ENCODE measurements around the gene MRPL1. TPM values are rescaled to one million over a fixed set of nuclear protein-coding genes. Genes with fewer than 3 reads are reported as not detected.

The MRPL1 gene
- total RNA-seq (2016; rRNA removed; fragmentation: Illumina TruSeq; extraction: Trizol): 61.5 and 86.1 TPM in 2 replicates
- total RNA-seq (2016; cell fraction: cytosol; rRNA removed; fragmentation: Illumina TruSeq; extraction: Trizol; ENCODE audit: low read depth): 24.2 and 24.6 TPM in 2 replicates
- 59.8 and 88.0 TPM in 2 replicates for total RNA-seq (2016; cell fraction: insoluble cytoplasmic fraction; rRNA removed; fragmentation: Illumina TruSeq; extraction: Trizol)
- total RNA-seq (2016; cell fraction: membrane; rRNA removed; fragmentation: Illumina TruSeq; extraction: Trizol): 28.9 and 30.9 TPM in 2 replicates
- 37.9 and 38.5 TPM in 2 replicates for total RNA-seq (2016; cell fraction: nucleus; rRNA removed; fragmentation: Illumina TruSeq; extraction: Trizol)
- polyA plus RNA-seq (2011; rRNA removed): 14.7 and 23.3 TPM in 2 replicates
- 7.4 and 10.3 TPM in 2 replicates for polyA plus RNA-seq (2011; cell fraction: cytosol; rRNA removed)
- 3.6 and 6.4 TPM in 2 replicates for polyA plus RNA-seq (2011; cell fraction: nucleus; rRNA removed)
- 17.1 and 30.1 TPM in 2 replicates for polyA plus RNA-seq (2012)
- 17.6 and 17.9 TPM in 2 replicates for polyA plus RNA-seq (2016; cell fraction: cytosol; fragmentation: Illumina TruSeq; extraction: Trizol; ENCODE audit: low read depth)
- polyA plus RNA-seq (2016; cell fraction: insoluble cytoplasmic fraction; fragmentation: Illumina TruSeq; extraction: Trizol; ENCODE audit: low read depth): 78.7 and 83.9 TPM in 2 replicates
- polyA plus RNA-seq (2016; cell fraction: membrane; fragmentation: Illumina TruSeq; extraction: Trizol; ENCODE audit: low read depth): 21.9 and 24.3 TPM in 2 replicates
- polyA plus RNA-seq (2016; cell fraction: nucleus; fragmentation: Illumina TruSeq; extraction: Trizol; ENCODE audit: insufficient read depth, low read depth): 34.0 and 38.0 TPM in 2 replicates
- 2.9 and 3.6 TPM in 2 replicates for polyA minus RNA-seq (2011; rRNA and poly(A)+ RNA removed; ENCODE audit: low replicate concordance)
- 7.6 and 8.1 TPM in 2 replicates for polyA minus RNA-seq (2011; cell fraction: cytosol; rRNA and poly(A)+ RNA removed)
- 33.4 and 37.1 TPM in 2 replicates for polyA minus RNA-seq (2011; cell fraction: nucleus; rRNA and poly(A)+ RNA removed)
- Bru-seq, nascent RNA: percentile 83 among the genes with signal in this experiment
- BruChase-seq, experiment 1, labeled RNA remaining after a 6-hour chase: percentile 67 among the genes with signal in this experiment
- percentile 70 among the genes with signal in this experiment for BruChase-seq, experiment 2, labeled RNA remaining after a 2-hour chase
- long read RNA-seq, experiment 1, transcript MRPL1-201 (9 exons, 1,490 nt): major isoform, 34 of 44 reads
- long read RNA-seq, experiment 1, partial matches to known transcripts: 8 of 44 reads
- long read RNA-seq, experiment 1, other reads (novel, unspliced or antisense): 2 of 44 reads
- long read RNA-seq, experiment 2, transcript MRPL1-201 (9 exons, 1,490 nt): major isoform, 32 of 49 reads
- long read RNA-seq, experiment 2, partial matches to known transcripts: 16 of 49 reads
- long read RNA-seq, experiment 2, other reads (novel, unspliced or antisense): 1 of 49 reads

DNA sequence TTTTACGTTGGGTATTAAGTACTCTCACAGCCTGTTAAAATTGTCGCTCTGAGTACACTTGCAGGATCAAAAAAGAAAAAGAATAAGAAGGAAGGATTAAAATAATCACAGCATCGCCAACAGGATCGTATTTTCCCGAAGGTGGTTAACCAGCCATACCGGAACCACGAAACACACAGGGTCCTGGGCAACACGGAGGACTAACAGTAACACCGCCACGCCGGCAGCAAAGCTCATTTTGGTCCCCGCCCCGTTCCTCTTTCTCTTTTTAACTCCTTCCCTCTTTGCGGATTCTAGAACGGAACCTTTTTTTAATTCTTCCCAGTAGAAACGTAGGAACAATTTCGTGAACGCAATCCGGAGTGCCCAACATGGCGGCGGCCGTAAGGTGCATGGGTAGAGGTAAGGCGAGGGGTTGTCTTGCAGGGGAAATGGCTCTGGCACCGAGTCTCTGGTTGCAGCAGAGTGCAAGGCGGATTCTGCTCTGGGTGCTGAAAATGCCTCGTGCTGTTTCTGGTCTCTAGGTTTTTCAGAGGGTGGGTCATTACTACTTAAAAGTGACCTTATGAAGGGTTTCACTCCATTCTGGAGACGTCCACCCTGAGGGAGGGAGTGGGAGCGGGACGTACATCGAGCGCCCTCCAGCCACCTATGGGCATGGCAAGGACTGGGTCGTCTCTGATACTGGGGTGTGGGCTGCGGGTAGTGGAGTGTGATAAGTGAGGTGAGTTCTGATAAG lies at the start of gene MRPL1:
MRPL1 (plus strand) TSS at position 353 of the 739 bp plus-strand sequence; CDS start at position 372, 19 bp downstream.
- DNase-seq (ENCODE audit: low spot score) (peak; percentile 94), ATAC-seq (peak; percentile 95), FAIRE-seq (peak; percentile 87)
- peak within 1 kb of the TSS; percentile 95 for H3K27ac ChIP-seq (ENCODE audit: extremely low read length, insufficient read depth, low read length)
- BruUV-seq (replicated peaks): no TSS peak
- peak within 1 kb of the TSS; percentile 78 for H3K4me2 ChIP-seq (ENCODE audit: low read depth, low read length)
- no peaks in the 10 kb centered on the region for H4K20me1 ChIP-seq (ENCODE audit: insufficient read depth, low read length)
- no peaks in the 10 kb centered on the region; a peak in 1 of 5 replicates for H3K36me3 ChIP-seq (replicated peaks in 1 of 2; ENCODE audit: control insufficient read depth in 1 of 2, insufficient read depth in 2 of 2, low read length in 2 of 2)
- peaks cover 43% of the 10 kb centered on the region for H3K79me2 ChIP-seq (ENCODE audit: insufficient read depth, low read length)
- in situ Hi-C loops (cut with HindIII; ENCODE audit: extremely low pct_ligation_motif_present, low pct_unique_long_range_greater_than_20kb) (loop anchor here (5.0 kb wide), 1 partner anchor 45 kb away; the partner anchor contains the start of gene CNOT6L), intact Hi-C loops (cut with micrococcal nuclease; ENCODE audit: unreplicated experiment) (loop anchor here (1.0 kb wide), 1 partner anchor 42 kb away; no protein-coding TSS in a partner anchor)
- peak within 1 kb of the TSS; percentile 92 for H3K9ac ChIP-seq (ENCODE audit: insufficient read depth, low read depth, low read length)
- ChIA-PET CTCF (ENCODE audit: low intra/inter-chr PET ratio, low total read pairs) (no interaction called here), POLR2A (interaction anchor here (0.7 to 3.0 kb wide), 17 partner anchors 9 to 912 kb away, joined by 3 to 44 read pairs (median 4); partner anchors contain the start of genes CNOT6L and FRAS1)
- peaks cover 48% of the 10 kb centered on the region for H3K4me1 ChIP-seq (ENCODE audit: insufficient read depth, low read length)
- H2AFZ ChIP-seq (ENCODE audit: low read length): peak within 1 kb of the TSS; percentile 91
- peak within 1 kb of the TSS; percentile 84 to 86 (median 86) for H3K4me3 ChIP-seq (replicated peaks in 1 of 3; ENCODE audit: insufficient read depth in 1 of 3, low read depth in 2 of 3, low read length in 3 of 3)
- no peaks in the 10 kb centered on the region; a peak in 1 of 5 replicates for H3K27me3 ChIP-seq (ENCODE audit: control insufficient read depth in 1 of 2, insufficient read depth in 2 of 2, low read length in 2 of 2)
- H3K9me3 ChIP-seq (ENCODE audit: low read length): no peaks in the 10 kb centered on the region
- WGBS (ENCODE audit: low lambda C conversion rate): 1% methylated on average over 30 of the region's 33 CpGs
- TF ChIP-seq SOX13 (IDR thresholded peaks at IDR 0.05): 0 out of 2 replicates have a peak, but pooled peaks have one; percentile 22
- no peak; a peak in 1 of 4 replicates for TF ChIP-seq SOX13 (CRISPR knock-in tag; conservative IDR thresholded peaks at IDR 0.05 in 1 of 2, IDR thresholded peaks at IDR 0.05 in 1 of 2)
- TF ChIP-seq NCOA2 (CRISPR knock-in tag; IDR thresholded peaks at IDR 0.05): peak; percentile 73
- TF ChIP-seq ZNF20 (CRISPR knock-in tag; IDR thresholded peaks at IDR 0.05): no peak
- peak; percentile 33; the same call in 1 of the 2 replicates for TF ChIP-seq RAD21 (CRISPR knock-in tag; IDR thresholded peaks at IDR 0.05)
- 0 out of 2 replicates have a peak, but pooled peaks have one; percentile 58 for TF ChIP-seq ZNF564 (CRISPR knock-in tag; IDR thresholded peaks at IDR 0.05)
- peak; percentile 97 for TF ChIP-seq ZNF766 (CRISPR knock-in tag; IDR thresholded peaks at IDR 0.05; ENCODE audit: borderline replicate concordance)
- TF ChIP-seq MAX (IDR thresholded peaks at IDR 0.05): peak; percentile 87
- TF ChIP-seq PPARG (CRISPR knock-in tag; conservative IDR thresholded peaks at IDR 0.05): peak; percentile 52
- TF ChIP-seq SALL1 (CRISPR knock-in tag; IDR thresholded peaks at IDR 0.05): peak; percentile 90
- no peak for TF ChIP-seq ZFP36L2 (CRISPR knock-in tag; IDR thresholded peaks at IDR 0.05)
- 0 out of 2 replicates have a peak, but pooled peaks have one; percentile 9 for TF ChIP-seq STAG1 (CRISPR knock-in tag; IDR thresholded peaks at IDR 0.05)
- TF ChIP-seq ATM (IDR thresholded peaks at IDR 0.05; ENCODE audit: borderline replicate concordance): no peak
- TF ChIP-seq MEF2D (CRISPR knock-in tag; IDR thresholded peaks at IDR 0.05): peak; percentile 73; the same call in 1 of the 2 replicates
- TF ChIP-seq, protein P1, sequence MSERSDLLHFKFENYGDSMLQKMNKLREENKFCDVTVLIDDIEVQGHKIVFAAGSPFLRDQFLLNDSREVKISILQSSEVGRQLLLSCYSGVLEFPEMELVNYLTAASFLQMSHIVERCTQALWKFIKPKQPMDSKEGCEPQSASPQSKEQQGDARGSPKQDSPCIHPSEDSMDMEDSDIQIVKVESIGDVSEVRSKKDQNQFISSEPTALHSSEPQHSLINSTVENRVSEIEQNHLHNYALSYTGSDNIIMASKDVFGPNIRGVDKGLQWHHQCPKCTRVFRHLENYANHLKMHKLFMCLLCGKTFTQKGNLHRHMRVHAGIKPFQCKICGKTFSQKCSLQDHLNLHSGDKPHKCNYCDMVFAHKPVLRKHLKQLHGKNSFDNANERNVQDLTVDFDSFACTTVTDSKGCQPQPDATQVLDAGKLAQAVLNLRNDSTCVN (CRISPR knock-in tag; IDR thresholded peaks at IDR 0.05; ENCODE audit: borderline replicate concordance): peak; percentile 90
- TF ChIP-seq SMAD3 (CRISPR knock-in tag; IDR thresholded peaks at IDR 0.05): peak; percentile 92; the same call in 1 of the 2 replicates
- TF ChIP-seq ZNF451 (CRISPR knock-in tag; IDR thresholded peaks at IDR 0.05): 0 out of 2 replicates have a peak, but pooled peaks have one; percentile 61
- TF ChIP-seq JARID2 (CRISPR knock-in tag; IDR thresholded peaks at IDR 0.05; ENCODE audit: insufficient replicate concordance): no peak
